HG02852 (cell line): ENCODE data around the gene FAM174A.
"Not testable (repeated sequence)": the region's sequence is repeated elsewhere in the genome, so short reads cannot be mapped to it uniquely, and the experiment has no call there.

ENCODE experiments used
- ATAC-seq: cut with Tn5 transposase; IDR thresholded peaks from one replicate; pipeline ENCODE4 v1.9.1; 2021; ENCODE audit warnings: mild to moderate bottlenecking, moderate library complexity; ENCODE audit not compliant: unreplicated experiment

FAM174A gene

DNA sequence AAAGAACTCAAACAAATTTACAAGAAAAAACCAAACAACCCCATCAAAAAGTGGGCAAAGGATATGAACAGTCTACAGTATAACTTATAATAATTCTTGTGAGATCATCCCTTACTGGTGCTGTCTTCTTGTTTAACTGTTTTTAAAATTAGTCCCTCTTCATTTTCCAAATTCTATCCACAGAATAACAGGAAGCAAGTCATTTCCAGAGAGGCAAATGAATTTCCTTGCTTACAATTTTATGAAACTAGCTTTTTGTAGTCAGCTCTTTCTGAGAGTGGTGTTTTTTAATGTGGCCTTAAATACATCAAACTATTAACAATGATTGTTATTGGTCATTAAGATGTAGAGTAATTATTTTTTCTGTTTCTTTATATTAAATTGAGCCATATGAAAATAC lies 40.6 kb downstream of the FAM174A start:
- no peak for ATAC-seq

DNA sequence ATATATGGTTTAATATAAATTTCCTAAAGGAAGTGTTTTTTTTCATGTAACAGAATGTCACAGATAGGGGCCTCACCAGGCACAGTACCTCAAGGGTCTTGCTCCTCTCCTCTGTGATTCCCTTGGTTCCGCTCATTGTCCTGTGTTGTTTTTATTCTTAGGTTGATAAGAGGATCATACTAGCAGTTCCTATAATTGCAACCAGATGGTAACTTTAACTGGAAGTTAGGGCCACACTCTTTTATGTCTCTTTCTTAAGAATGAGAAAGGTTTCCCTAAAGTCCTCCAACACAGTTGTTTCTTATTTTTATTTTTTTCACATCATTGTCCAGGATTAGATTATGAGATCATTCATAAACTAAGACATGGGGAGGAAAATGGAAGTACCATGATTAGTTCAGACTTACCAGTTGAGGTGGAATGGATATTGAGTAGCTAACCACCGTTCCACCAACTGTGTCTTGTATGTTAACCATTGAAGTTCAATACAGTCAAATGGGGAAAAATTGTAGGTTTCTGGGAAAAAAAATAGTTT lies 41.1 kb downstream of the FAM174A start:
- no peak for ATAC-seq

DNA sequence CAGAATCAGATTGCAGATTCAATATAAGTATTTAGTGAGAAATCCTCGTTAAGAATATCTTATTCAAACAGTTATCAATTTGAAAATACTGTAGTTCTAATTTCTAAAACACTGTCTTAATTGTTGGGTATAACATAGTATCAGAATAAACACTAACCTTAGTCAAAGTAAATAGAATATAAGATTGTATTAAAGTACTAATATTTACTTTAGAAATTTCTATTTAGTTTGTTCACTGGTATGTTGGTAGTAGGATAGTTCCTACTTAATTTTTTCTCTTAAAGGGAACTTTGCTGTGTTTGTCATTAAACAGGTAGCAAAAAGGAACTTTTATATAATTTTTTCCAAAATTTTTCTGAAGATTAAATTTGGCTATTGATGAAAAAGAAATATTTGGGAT lies 42.3 kb downstream of the FAM174A start:
- ATAC-seq, result no peak

GRCh38 chr5:100584069-100584468 lies 48.9 kb downstream of the FAM174A start:
- peak; percentile 96 for ATAC-seq

DNA sequence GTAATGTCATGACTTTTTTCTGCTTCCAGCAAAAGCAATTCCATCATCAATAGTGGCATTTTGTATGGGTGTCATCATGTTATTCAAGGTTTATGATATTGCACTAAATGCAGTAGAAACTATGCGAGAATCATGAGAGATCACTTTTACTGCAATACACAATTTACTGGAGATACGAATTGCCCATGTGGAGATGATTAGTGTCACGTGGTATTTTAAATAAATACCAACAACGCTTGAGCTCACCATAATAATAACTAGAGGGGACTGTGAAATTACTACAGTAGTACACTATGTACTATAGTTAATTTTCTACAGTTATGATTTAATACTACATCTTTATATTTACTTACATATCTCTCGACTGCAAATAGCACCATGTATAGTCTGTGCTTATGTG lies 49.7 kb downstream of the FAM174A start:
- ATAC-seq, result no peak

DNA sequence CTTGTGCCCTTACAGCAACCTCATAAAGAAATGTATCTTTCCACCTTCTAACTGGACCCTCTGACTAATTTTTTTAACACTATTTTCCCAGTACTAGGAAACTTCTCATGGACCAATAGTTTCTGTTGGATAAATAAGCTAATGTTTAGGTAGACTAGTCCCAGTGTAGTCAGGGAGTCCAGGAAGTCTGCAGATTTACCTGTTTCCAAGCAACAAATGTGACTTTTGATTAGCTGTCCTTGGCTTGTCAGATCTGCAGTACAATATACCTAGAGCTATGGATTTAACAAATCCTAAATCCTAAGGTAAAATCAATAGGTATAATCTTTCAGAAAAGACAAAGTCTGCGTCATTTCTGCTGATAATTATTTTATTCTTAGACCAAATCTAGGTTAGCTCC lies 55.7 kb downstream of the FAM174A start:
- no peak for ATAC-seq

DNA sequence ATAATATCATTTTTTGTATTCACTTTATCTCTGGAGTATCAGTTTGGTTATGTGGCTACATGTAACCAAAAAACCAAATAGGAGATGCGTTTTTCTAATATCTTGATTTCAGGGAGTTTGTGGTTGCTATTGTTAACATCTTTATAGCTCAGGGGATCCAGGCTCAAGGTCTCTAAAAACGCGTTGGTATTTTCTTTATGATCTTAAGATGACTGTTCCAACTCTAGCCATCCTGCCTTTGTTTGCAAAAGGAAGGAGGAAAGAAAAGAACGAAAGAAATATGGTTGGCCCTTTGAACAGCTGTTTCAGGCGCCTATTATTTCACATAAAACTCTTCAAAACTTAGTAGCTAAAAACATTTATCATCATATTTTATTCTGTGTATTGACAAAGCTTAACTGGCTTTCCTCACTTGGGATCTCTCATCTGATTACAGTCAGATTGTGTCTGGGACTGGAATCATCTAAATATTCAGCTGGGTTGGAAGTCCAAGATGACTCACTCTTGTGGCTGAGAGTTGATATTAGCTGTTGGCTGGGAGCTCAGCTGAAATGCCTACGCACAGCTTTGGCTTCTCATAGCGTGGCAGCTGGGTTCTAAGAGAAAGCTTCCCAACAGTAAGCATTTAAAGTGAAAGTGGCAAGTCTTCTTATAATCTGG lies 60.1 kb downstream of the FAM174A start:
- no peak for ATAC-seq

- ATAC-seq, result no peak
Measured at GRCh38 chr5:100595812-100596173, 60.6 kb downstream of the FAM174A start.

DNA sequence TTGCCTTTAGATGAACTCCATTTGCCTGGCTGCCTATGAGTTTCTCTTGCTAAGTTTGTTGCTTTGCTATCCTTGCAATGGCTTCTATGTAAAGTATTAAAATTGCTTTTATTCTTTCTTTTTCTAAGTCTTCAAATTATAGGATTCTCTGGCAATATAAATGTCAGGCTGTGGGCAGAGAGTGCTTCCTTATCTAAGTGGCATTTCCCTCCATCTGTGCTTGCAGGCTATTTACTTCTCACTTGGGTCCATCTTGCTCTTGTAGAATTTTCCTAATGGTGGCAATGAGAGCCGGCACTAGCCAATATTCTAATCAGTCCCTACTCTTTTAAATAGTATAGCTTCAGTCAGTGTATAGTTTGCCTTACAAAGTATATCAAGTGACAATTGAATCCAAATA lies 63.3 kb downstream of the FAM174A start:
- no peak for ATAC-seq

- no peak for ATAC-seq
Measured at GRCh38 chr5:100600298-100600994, 65.3 kb downstream of the FAM174A start.

DNA sequence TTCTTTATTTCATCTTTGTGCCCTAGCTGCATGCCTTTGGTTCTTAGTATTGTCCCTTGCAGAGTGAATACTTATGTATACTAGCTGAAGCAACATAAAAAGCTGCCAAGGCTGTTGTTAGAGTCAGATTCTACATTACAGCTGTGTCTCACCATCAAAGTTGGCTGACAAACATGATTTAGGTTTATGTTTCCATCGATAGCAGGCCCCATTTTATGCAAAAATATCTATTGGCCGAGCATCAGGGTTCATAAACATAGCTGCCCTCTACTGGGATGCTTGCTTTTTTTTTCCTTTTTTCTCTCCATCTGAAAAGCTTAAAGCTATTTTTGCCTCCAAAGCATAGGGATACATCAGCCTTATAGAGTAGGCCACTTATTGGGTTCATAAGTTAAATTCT lies 68.0 kb downstream of the FAM174A start:
- no peak for ATAC-seq

GRCh38 chr5:100604021-100604420 lies 68.8 kb downstream of the FAM174A start:
- not testable (repeated sequence) for ATAC-seq

DNA sequence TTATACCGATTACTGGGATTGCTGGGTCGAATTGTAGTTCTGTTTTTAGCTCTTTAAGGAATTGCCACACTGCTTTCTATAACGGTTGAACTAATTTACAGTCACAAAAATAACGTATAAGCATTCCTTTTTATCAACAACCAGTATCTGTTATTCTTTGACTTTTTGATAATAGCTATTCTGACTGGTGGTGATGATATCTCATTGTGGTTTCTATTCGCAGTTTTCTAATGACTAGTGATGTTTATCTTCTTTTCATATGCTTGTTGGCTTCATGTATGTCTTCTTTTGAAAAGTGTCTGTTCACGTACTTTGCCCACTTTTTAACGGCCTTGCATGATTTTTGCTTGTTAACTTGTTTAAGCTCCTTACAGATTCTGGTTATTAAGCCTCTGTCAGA lies 74.4 kb downstream of the FAM174A start:
- ATAC-seq, result no peak

DNA sequence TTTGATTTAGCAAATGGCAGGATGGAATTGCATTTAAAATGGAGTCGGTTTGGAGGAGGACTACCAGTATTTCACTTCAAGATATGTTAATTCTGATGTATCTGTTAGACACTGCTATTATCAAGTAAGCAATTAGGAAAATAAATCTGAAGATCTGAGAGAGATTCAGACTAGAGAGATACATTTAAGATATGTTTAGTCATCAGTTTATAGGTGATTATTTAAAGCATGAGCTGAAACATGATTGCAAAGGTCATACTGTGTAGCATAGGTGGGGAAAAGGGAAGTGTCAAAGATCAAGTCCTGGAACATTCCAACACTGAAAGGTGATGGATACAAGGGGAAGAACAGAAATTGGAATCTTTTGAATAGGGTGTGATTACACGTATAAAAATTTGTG lies 79.1 kb downstream of the FAM174A start:
- ATAC-seq, result no peak

DNA sequence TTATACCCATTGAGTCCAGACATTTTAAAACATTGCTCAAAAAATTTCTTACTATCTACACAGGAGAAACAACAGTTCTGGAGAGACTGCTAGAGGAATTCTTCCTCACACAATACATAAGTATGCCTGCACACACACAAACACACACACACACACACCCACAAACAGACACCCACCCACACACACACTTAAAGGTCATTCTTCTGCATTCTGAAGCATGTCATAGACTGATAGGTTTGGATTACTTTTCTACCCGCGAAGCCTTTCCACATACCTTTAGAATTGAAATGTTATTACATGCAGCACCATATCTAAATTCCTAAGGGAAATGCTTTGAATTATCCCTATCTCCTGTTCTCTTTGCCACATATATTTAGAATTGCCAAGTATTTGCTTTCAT lies 80.2 kb downstream of the FAM174A start:
- no peak for ATAC-seq

DNA sequence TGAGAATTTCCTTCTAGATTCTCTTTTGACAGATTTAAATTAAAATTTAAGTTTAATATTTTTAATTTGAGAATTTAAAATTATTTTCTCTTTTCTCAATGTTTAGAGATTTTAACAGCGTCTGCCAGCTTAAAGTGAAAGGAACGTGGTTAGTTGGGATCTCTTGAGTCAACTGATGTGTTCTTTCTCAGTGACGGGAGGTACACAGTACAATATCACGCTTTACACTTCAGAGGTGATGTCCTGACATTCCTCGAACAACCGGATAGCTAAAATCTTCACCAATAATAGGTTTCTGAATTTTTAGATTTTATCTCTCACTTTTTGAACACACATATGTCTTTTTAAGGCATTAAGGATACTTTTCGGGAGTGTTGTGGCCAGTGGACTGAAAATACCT lies 81.1 kb downstream of the FAM174A start:
- no peak for ATAC-seq

GRCh38 chr5:100616981-100617380 lies 81.8 kb downstream of the FAM174A start:
- no peak for ATAC-seq

DNA sequence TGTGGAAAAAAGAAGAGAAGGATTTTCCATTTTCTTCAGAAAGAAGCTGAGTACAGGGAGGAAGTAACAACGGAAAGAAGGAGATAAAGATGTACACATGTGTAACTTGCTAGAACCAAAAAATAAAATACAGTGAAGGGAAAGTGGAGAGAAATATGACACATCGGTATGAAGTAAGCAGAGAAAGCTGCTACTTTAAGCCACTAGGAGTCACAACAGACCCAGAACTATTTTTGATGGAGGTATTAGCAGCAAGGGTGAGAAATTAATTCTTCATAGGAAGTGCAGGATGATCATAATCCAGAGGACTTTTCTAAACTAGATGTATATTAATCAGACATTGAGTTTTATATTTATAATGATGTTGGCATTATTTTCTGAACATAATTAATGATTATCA lies 88.5 kb downstream of the FAM174A start:
- peak; percentile 91 for ATAC-seq

GRCh38 chr5:100634937-100635534 lies 99.9 kb downstream of the FAM174A start:
- ATAC-seq, result peak; percentile 67
